K562 (cell line): ENCODE results near the gene BMAL1. TPM values are rescaled to one million over a fixed set of nuclear protein-coding genes. Genes with fewer than 3 reads are reported as not detected.

Source experiments
- ATAC-seq: fragments of 200-7000 bp; cut with Tn5 transposase; 3 replicates; pipeline ENCODE4 v1.9.1; 2020; ENCODE audit warnings: moderate library complexity
- BruUV-seq: library from RNA; stranded (reverse); fragments of 400-500 nt; replicated peaks from 2 replicates; lab custom pipeline; 2021; lab: Mats Ljungman, UMichigan
- CTCF ChIA-PET: fragments of 300-600 bp; formaldehyde crosslinking; extraction: SDS; loops from one replicate; lab custom pipeline; 2021; ENCODE audit warnings: low intra/inter-chr PET ratio; lab: Yijun Ruan, JAX
- POLR2A ChIA-PET: fragments of 300-600, 350-650 bp; sonication (Branson Sonifier 250); formaldehyde crosslinking; extraction: SDS; loops from one replicate; lab custom pipeline; 2021; ENCODE audit warnings: antibody characterized with exemption, inconsistent platforms; lab: Yijun Ruan, JAX
- DNase-seq, 4 experiments: peaks; one replicate each; pipeline versions ENCODE4 v3.0.0 to v3.0.0-alpha.2; 2011 to 2018; ENCODE audit warnings: low spot score in 3 of 4, mixed read lengths in 3 of 4; ENCODE audit errors: extremely low read depth in 1 of 4
- FAIRE-seq: peaks from 2 replicates; lab custom pipeline; 2011; peaks lifted over from hg19 to GRCh38; lab: Jason Lieb, UNC
- H2AFZ ChIP-seq: 2 replicates; pipeline ENCODE4 v1.6.0; 2011; ENCODE audit warnings: low read depth, low read length, control low read depth, inconsistent platforms
- H3K27ac ChIP-seq: fragments of 200-600 bp; 3 replicates; pipeline ENCODE4 v1.8.0; 2011; ENCODE audit warnings: low read depth, mild to moderate bottlenecking, control low read depth, inconsistent platforms, low read length, moderate library complexity, mixed read lengths; ENCODE audit errors: extremely low read depth
- H3K27me3 ChIP-seq, 2 experiments: fragments of 300-600 bp in 1 of 2; 2 replicates in 1 of 2; 3 replicates in 1 of 2; pipeline versions ENCODE4 v1.6.0 to v1.8.0; 2011; ENCODE audit warnings: inconsistent platforms in 2 of 2, low read length in 2 of 2, mild to moderate bottlenecking in 1 of 2, mixed read lengths in 1 of 2, moderate library complexity in 1 of 2; ENCODE audit not compliant: control insufficient read depth in 2 of 2, insufficient read depth in 2 of 2
- H3K36me3 ChIP-seq: fragments of 300-600 bp; 3 replicates; pipeline ENCODE4 v1.8.0; 2011; ENCODE audit warnings: mild to moderate bottlenecking, low read length, inconsistent platforms; ENCODE audit not compliant: control insufficient read depth, insufficient read depth
- H3K4me1 ChIP-seq, 2 experiments: fragments of 200-600 bp in 1 of 2; replicated peaks in 1 of 2; 2 replicates in 1 of 2; 3 replicates in 1 of 2; pipeline versions ENCODE4 v1.5.1 to v1.8.0; 2011; ENCODE audit warnings: inconsistent platforms in 2 of 2, low read length in 2 of 2, mild to moderate bottlenecking in 1 of 2, mixed read lengths in 1 of 2, moderate library complexity in 1 of 2; ENCODE audit not compliant: control insufficient read depth in 2 of 2, insufficient read depth in 2 of 2
- H3K4me2 ChIP-seq: 2 replicates; pipeline ENCODE4 v1.6.1; 2011; ENCODE audit warnings: low read length, control low read depth, inconsistent platforms, mixed read lengths; ENCODE audit not compliant: insufficient read depth
- H3K4me3 ChIP-seq: fragments of 200-600 bp; sonication (generic), shearing (Covaris generic); 2 replicates; pipeline ENCODE4 v1.5.1; 2016; ENCODE audit warnings: control low read depth, inconsistent platforms
- H3K79me2 ChIP-seq: fragments of 200-600 bp; 3 replicates; pipeline ENCODE4 v1.8.0; 2011; ENCODE audit warnings: low read length, inconsistent platforms; ENCODE audit not compliant: control insufficient read depth, insufficient read depth
- H3K9ac ChIP-seq, 2 experiments: 2 replicates each; pipeline versions ENCODE4 v1.6.0 to v1.6.1; 2011; ENCODE audit warnings: low read depth in 2 of 2, low read length in 2 of 2, control low read depth in 1 of 2, inconsistent platforms in 1 of 2, mild to moderate bottlenecking in 1 of 2, mixed read lengths in 1 of 2; ENCODE audit not compliant: insufficient read depth in 1 of 2
- H3K9me1 ChIP-seq: one replicate; pipeline ENCODE4 v1.6.0; 2011; ENCODE audit warnings: inconsistent platforms, mild to moderate bottlenecking, low read length, moderate library complexity; ENCODE audit not compliant: control insufficient read depth, insufficient read depth
- H3K9me3 ChIP-seq: replicated peaks from 2 replicates; pipeline ENCODE4 v1.5.1; 2011; ENCODE audit warnings: low read depth, low read length, inconsistent platforms; ENCODE audit not compliant: control insufficient read depth, insufficient read depth
- H4K20me1 ChIP-seq: replicated peaks from 2 replicates; pipeline ENCODE4 v1.6.1; 2011; ENCODE audit warnings: low read length, inconsistent platforms, mixed read lengths; ENCODE audit not compliant: control insufficient read depth, insufficient read depth
- BRD9 ChIP-seq: fragments of 450-650 bp; IDR thresholded peaks from 2 replicates; pipeline ENCODE4 v1.6.1; 2018; ENCODE audit warnings: low read depth; ENCODE audit not compliant: partially characterized antibody
- CEBPG ChIP-seq, 3 experiments: fragments of 200-800 bp in 1 of 3; sonication (Bioruptor generic) in 1 of 3; sonication (generic) in 1 of 3; formaldehyde crosslinking in 1 of 3; IDR thresholded peaks in 2 of 3; conservative IDR thresholded peaks in 1 of 3; 2 replicates each; pipeline versions ENCODE4 v1.6.1 to v1.8.0; 2016 to 2022; ENCODE audit warnings: missing compliant biosample characterization in 2 of 3, missing genetic modification characterization in 2 of 3, mild to moderate bottlenecking in 1 of 3, missing genetic modification reagents in 1 of 3
- HOMEZ ChIP-seq: fragments of 250-450 bp; sonication (Bioruptor Pico); IDR thresholded peaks from 2 replicates; pipeline ENCODE4 v1.4.0; 2020; ENCODE audit warnings: mild to moderate bottlenecking, moderate library complexity
- SRSF7 ChIP-seq: fragments of 200-400 bp; formaldehyde crosslinking; optimal IDR thresholded peaks from 2 replicates; pipeline ENCODE3; 2017; ENCODE audit warnings: mild to moderate bottlenecking, low read depth, low read length
- TAF7 ChIP-seq: fragments of 450-650 bp; IDR thresholded peaks from 2 replicates; pipeline ENCODE4 v1.6.1; 2016; ENCODE audit warnings: missing genetic modification characterization, missing compliant biosample characterization
- VEZF1 ChIP-seq: fragments of 200-800 bp; sonication (Bioruptor generic); IDR thresholded peaks from 2 replicates; pipeline ENCODE4 v1.6.1; 2017; ENCODE audit warnings: missing genetic modification characterization, missing compliant biosample characterization
- ZNF133 ChIP-seq: fragments of 250-450 bp; sonication (Bioruptor Pico); IDR thresholded peaks from 2 replicates; pipeline ENCODE4 v1.4.0; 2020; ENCODE audit warnings: mild to moderate bottlenecking
- ZNF24 ChIP-seq: fragments of 450-650 bp; IDR thresholded peaks from 2 replicates; pipeline ENCODE4 v1.6.1; 2016
- WGBS: fragments of 100-300 bp; shearing (Covaris generic); methylation state at CpG from one replicate; pipeline ENCODE4 v1.1.6; 2016; ENCODE audit warnings: low coverage, mixed read lengths; ENCODE audit not compliant: insufficient coverage; ENCODE audit errors: missing lambda C conversion rate; 5-methylcytosine and 5-hydroxymethylcytosine counted together
- in situ Hi-C: fragments of 300-500 bp; cut with MboI; formaldehyde crosslinking; loops from 4 replicates; pipeline ENCODE4 v1.15.0; 2018; ENCODE audit warnings: inconsistent platforms, mixed read lengths
- intact Hi-C: fragments of 100-400 bp; cut with micrococcal nuclease; formaldehyde crosslinking; loops from 2 replicates; pipeline ENCODE4 v1.14.2; 2022
- polyA plus RNA-seq, 8 experiments: library from polyadenylated mRNA; depleted of rRNA in 4 of 8; stranded (reverse) in 5 of 8; unstranded in 3 of 8; fragments of >200 nt; fragmentation: Nextera tagmentation in 2 of 8; fragmentation: Illumina TruSeq in 1 of 8; extraction: Ambion mirVana in 2 of 8; extraction: Trizol in 1 of 8; gene quantifications; 2 replicates each; pipeline versions ENCODE4 v1.2.1 to v1.2.3, GENCODE V29; 2011 to 2014; ENCODE audit warnings: inconsistent platforms in 1 of 8, missing spikeins in 1 of 8
- total RNA-seq, 7 experiments: library from RNA; depleted of rRNA in 6 of 7; stranded (reverse); fragments of >200 nt in 6 of 7; fragmentation: Illumina TruSeq in 2 of 7; extraction: Trizol in 2 of 7; gene quantifications; 2 replicates each; pipeline versions ENCODE4 v1.2.1 to v1.2.3, GENCODE V29; 2011 to 2021; ENCODE audit warnings: low replicate concordance in 1 of 7
- TF ChIP-seq, protein P1 (sequence below): fragments of 250-450 bp; sonication (Bioruptor Pico); IDR thresholded peaks from 2 replicates; pipeline ENCODE4 v1.8.0; 2021; ENCODE audit warnings: borderline replicate concordance, mild to moderate bottlenecking, moderate library complexity; ENCODE audit not compliant: poor library complexity, severe bottlenecking

Gene BMAL1
- total and polyA plus RNA-seq, 9 of the 15 experiments (the other 6 are each of a cell fraction or from before 2014, with no cell fraction given) = 0.14 to 2.4 (median 0.64) TPM

DNA sequence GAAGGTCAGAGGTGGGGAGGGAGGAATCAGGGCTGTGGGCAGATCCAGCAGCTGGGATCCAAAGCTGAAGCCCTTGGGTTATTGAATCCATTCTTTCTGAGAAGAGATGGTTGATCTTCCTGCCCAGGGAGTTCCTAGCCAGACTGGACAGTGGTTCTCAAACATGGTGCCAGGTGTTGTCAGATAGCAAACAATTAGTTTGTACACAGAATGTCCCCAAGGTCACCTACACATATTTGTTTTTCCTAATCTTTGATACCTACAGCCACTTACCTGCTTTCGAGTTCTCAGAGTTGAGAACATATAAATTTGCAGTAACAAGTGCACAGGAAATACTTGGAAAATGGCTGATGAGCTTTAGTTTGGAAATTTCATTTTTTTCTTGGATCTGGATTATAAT, 54.5 kb downstream of the BMAL1 start:
- FAIRE-seq = no peak
- intact Hi-C loops = loop anchor here (10.0 kb wide), 1 partner anchor 367 kb away; no protein-coding TSS in a partner anchor
- H3K9ac ChIP-seq = no peak overlapping the region

More for the DNA sequence above, 54.5 kb downstream of the BMAL1 start:
- DNase-seq (no peak), ATAC-seq (no peak)
- in situ Hi-C loops = loop anchor here (10.0 kb wide), 1 partner anchor 367 kb away; no protein-coding TSS in a partner anchor
- H3K9me3 ChIP-seq = no peaks in the 10 kb centered on the region
- H3K4me1 ChIP-seq = no peaks in the 10 kb centered on the region
- TF ChIP-seq CEBPG (CRISPR knock-in tag; IDR thresholded peaks at IDR 0.05) (no peak), CEBPG (tag; conservative IDR thresholded peaks at IDR 0.05 in 1 of 2, IDR thresholded peaks at IDR 0.05 in 1 of 2) (no peak), VEZF1 (no peak), ZNF24 (no peak), HOMEZ (no peak), SRSF7 (no peak), TAF7 (tag) (no peak), BRD9 (no peak), ZNF133 (CRISPR knock-in tag) (no peak)
- TF ChIP-seq, protein P1, sequence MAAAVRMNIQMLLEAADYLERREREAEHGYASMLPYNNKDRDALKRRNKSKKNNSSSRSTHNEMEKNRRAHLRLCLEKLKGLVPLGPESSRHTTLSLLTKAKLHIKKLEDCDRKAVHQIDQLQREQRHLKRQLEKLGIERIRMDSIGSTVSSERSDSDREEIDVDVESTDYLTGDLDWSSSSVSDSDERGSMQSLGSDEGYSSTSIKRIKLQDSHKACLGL (CRISPR knock-in tag) = no peak
- H3K27ac ChIP-seq = no peak overlapping the region
- 0% methylated on average over 1 of the region's 1 CpG for WGBS
- CTCF ChIA-PET = no interaction called here
- no TSS peak for BruUV-seq
- no peak overlapping the region for H3K4me3 ChIP-seq
- peaks cover 14 to 42% of the 10 kb centered on the region in 2 experiments for H3K27me3 ChIP-seq
- POLR2A ChIA-PET = no interaction called here
- no peaks in the 10 kb centered on the region for H3K36me3 ChIP-seq
- H3K4me2 ChIP-seq = no peak overlapping the region
- H2AFZ ChIP-seq = no peak overlapping the region
- no peaks in the 10 kb centered on the region for H3K9me1 ChIP-seq
- H3K79me2 ChIP-seq = no peaks in the 10 kb centered on the region
- H4K20me1 ChIP-seq = no peaks in the 10 kb centered on the region
